GM18517 (cell line): ENCODE data around the gene CRKL.
"Not testable (repeated sequence)": the region's sequence is repeated elsewhere in the genome, so short reads cannot be mapped to it uniquely, and the experiment has no call there.

Source experiments
- ATAC-seq: cut with Tn5 transposase; IDR thresholded peaks from one replicate; pipeline ENCODE4 v1.9.1; 2021; ENCODE audit warnings: mild to moderate bottlenecking, moderate library complexity; ENCODE audit not compliant: unreplicated experiment

The CRKL gene

GRCh38 chr22:20899827-20900423, 17.3 kb upstream of the CRKL start:
- ATAC-seq, result no peak

DNA sequence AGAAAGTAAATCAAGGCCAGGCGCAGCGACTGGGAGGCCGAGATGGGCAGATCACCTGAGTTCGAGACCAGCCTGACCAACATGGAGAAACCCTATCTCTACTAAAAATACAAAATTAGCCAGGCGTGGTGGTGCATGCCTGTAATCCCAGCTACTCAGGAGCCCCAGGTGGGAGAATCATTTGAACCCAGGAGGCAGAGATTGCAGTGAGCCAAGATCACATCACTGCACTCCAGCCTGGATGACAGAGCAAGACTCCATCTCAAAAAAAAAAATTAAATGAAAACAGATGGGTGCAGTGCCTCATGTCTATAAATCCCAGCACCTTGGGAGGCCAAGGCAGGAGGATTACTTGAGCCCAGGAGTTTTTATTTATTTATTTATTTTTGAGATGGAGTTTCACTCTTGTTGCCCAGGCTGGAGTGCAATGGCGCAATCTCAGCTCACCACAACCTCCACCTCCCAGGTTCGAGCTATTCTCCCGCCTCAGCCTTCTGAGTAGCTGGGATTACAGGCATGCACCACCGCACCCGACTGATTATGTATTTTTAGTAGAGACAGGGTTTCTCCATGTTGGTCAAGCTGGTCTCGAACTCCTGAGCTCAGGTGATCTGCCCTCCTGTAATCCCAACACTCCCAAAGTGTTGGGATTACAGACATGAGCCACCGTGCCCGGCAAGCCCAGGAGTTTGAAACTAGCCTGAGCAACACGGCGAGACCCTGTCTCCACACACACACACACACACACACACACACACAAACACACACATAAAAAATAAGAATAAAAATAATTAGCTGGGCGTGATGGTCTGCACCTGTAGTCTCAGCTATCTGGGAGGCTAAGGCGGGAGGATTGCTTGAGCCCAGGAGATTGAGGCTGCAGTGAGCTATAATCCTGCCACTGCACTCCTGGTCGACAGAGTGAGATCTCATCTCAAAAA, 15.8 kb upstream of the CRKL start:
- ATAC-seq, result not testable (repeated sequence)

DNA sequence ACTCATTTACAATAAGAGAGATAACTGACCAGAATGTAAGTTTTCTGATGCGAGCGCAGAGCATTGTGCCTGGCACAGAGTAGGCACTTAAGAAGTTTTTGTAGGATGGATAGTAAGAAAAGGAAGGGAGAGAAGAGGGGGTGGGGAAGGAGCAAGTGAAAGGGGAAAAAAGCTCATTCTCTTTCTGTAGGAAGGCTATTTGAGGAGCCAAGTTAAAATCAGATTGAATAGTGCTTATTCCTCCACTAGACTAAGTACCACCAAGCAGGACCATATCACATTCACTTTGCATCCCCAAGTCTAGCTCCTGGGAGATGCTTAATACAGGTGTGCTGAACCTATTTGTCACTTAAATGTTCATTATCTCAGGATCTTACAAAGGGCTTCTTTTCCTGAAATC, 14.1 kb upstream of the CRKL start:
- ATAC-seq, result no peak

DNA sequence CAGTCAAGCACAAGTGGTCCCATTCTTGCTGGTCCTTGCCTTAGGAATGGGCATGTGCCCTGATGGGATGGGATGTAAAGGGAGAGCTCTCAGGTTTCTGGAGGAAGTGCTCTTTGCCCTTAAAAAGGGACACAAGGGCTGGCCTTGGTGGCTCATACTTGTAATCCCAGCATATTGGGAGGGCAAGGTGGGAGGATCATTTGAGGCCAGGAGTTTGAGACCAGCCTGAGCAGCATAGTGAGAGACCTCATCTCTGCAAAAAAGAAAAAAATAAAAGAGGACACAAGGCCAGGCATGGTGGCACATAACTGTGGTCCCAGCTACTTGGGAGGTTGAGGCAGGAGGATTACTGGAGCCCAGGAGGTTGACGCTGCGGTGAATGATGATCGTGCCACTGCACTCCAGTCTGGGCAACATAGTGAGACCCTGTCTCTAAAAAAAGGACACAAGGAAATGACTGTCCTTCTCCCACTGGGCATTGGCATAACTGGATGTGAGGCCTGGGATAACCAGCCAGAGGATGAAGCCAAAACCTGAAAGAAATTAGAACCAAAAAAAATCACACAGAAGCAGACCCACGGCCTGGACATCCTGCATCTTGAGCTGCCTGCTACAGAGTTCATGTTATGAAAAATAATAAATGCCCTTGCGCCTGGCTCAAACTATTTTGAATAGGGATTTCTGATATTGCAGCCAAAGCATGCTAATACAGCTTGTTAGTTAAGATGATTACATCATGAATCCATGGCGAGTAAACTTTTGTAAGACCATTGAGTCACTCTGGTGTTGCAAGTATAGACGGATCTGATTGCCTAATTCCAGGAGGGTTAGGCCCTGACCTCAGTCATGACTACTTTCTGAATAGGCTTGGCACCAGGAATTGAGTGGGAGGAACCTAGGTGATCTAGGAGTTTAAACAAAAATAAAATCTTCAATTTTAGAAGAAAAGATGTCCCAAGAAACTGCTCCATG, 12.9 kb upstream of the CRKL start:
- ATAC-seq, result no peak

- no peak for ATAC-seq
Measured at GRCh38 chr22:20904980-20905355, 12.2 kb upstream of the CRKL start.

DNA sequence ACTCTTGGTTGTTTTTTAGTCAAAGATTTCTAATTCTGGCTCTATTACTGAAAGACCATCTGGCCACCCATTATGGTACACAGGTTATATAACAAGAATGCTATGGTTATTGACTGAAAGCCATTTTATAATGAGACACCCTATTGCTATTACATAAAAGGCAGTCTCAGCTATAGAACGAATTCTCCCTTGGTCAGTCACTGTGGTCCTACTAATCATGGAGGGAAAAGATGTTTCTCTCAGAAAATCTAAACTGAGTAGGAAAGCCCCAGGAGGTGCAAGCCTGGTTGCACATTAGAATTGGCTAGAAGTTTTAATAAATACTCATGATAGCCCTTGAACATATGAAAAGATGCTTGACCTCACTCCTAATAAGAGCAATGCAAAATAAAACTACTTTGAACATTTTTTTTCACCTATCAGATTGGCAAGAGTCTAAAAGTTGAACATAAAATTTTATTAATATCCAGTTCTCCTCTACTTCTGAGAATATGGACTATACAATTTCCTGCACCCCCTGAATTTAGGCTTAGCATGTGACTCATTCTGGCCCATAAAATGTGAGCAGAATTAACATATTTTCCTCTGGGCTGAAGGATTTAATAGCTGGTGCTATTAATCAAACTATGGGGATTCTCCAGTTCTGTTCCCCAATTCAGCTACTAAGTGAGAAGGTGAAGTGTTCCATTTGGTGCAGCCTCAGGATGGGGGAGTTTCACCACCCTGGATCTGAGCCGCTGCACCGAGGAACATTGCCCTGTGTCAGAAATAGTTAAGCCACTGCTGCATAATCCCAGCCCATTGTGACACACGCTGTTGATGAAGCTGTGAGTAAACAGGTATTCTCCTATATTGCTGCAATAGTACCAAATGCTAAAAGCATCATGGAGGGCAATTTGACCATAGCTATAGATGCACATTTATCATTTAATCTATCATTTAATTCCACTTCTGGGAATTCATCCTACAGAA, 11.5 kb upstream of the CRKL start:
- no peak for ATAC-seq

GRCh38 chr22:20906387-20906767, 10.8 kb upstream of the CRKL start:
- no peak for ATAC-seq

GRCh38 chr22:20908717-20909116, 8.5 kb upstream of the CRKL start:
- not testable (repeated sequence) for ATAC-seq

DNA sequence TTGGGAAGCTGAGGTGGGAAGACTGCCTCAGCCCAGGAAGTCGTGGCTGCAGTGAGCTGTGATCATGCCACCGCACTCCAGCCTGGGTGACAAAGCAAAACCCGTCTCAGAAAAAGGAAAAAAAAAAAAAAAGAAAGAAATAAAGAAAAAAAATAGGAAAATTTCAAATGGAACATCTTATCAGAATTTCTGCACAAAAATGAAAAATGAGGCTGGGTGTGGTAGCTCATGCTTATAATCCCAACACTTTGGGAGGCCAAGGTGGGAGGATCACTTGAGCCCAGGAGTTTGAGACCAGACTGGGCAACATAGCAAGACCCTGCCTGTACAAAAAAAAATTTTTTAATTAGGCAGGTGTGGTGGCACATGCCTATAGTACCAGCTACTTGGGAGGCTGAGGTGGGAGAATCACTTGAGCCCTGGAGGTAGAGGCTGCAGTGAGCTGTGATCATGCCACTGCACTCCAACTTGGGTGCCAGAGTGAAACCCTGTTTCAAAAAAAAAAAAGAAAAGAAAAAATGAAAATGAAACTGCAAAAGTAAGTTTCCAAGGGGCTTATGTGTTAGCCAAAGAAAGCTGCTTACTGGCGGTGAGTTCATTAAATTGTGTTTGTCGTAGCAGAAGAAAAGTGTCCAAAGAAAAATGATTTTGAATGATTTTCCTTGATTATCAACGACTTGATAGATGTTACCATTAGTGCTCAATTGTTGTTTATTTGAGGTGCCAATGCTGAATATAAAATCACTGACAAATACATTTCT, 7.5 kb upstream of the CRKL start:
- no peak for ATAC-seq

- no peak for ATAC-seq
Measured at GRCh38 chr22:20912494-20912893, 4.7 kb upstream of the CRKL start.

DNA sequence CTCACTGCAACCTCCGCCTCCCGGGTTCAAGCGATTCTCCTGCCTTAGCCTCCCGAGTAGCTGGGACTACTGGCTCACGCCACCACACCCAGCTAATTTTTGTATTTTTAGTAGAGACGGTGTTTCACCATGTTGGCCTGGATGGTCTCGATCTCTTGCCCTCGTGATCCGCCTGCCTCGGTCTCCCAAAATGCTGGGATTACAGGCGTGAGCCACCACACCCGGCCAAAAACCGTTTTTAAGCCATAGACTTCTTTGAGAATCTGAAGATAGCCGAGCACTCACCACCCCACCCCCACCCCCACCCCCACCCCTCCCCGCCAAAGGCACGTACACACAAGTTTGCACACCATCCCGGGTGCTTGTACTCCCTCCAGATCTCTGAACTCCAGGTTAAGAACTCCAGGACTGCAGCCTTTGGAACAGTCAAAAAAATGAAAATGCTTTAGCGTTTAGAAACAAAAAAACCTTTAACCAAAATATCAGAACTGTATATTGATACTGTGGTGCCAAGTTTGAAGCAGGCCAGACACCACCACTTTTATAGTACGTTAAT, 1.5 kb downstream of the CRKL start:
- no peak for ATAC-seq

DNA sequence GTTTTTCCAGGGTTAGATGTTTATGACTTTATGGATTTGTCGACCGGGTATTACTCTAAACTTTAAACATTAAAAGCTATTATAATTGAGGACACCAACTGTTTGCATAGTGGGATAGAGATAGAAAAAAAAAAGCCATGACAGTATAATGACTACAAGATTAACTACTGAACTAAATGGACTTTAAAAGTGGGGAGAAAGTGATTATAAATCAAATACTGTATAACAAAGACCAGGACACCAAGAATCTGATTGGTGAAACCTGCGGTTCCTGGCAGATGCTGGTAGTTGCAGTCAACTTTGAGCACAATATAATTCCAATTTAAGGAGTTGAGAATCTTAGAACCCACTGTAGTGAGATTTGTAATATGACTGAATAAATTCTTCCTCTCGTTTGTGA, 2.5 kb downstream of the CRKL start:
- ATAC-seq, result no peak

GRCh38 chr22:20920881-20921203, 3.6 kb downstream of the CRKL start:
- ATAC-seq, result no peak

GRCh38 chr22:20922141-20922751, 5.0 kb downstream of the CRKL start:
- no peak for ATAC-seq

DNA sequence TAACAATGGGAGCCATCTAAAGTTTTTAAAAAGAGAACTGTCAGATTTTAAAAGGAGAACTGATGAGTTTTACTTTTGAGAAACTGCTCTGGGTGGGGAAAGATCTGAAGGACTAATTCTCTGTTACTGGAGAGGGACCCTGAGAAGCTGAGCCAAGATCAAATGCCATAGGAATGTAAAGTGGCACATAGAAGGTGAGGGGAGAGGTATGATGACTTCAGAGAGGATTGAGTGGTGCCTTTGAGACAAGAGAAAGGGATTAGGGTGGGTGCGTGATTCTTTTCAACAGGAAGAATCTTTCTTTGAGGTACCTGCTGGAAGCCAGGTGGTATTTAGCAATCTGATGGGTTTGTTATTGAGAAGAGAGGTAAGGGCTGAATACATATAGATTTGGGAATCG, 9.0 kb downstream of the CRKL start:
- no peak for ATAC-seq

GRCh38 chr22:20927940-20928572, 10.8 kb downstream of the CRKL start:
- no peak for ATAC-seq

- ATAC-seq, result no peak
Measured at GRCh38 chr22:20928573-20928967, 11.4 kb downstream of the CRKL start.

DNA sequence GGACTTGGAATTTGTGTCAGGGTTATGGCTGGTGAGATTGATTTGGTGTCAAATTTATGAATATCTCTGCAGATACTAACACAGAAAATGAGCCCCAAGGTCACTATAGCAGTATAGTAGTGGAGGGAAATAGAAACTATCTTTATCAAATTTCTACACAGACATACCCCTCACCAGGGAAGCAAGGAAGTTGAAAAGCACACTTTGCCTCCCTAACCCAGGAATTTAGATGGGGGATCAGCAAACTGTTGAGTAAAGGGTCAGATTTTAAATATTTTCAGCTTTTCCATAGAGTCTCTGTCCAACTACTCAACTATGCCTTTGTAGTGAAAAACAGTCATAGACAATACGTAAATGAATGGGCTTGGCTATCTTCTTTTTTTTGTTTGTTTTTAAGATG, 12.8 kb downstream of the CRKL start:
- ATAC-seq, result no peak
